Measurements from ENCODE around the gene ELOVL3.

DNA sequence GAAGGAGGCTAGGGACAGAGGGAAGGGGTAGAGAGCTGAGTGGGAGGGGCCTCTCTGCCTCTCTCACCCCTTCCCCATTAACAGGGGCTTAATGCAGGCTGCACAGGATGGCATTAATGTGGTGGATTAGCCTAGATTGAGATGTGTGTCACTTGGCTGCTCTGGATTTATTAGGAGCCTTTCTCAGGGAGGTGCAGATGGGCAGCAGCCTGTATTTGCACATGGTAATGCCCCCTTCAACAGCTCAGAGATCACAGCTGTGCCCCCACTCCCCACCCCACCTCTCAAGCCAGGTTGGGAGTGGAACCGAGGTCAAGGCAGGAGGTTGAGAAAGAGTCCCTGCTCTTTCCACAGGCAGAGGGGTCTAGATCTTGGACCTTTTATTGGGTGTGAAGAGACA lies 7.9 kb downstream of the ELOVL3 start:
- TF ChIP-seq, protein P1, sequence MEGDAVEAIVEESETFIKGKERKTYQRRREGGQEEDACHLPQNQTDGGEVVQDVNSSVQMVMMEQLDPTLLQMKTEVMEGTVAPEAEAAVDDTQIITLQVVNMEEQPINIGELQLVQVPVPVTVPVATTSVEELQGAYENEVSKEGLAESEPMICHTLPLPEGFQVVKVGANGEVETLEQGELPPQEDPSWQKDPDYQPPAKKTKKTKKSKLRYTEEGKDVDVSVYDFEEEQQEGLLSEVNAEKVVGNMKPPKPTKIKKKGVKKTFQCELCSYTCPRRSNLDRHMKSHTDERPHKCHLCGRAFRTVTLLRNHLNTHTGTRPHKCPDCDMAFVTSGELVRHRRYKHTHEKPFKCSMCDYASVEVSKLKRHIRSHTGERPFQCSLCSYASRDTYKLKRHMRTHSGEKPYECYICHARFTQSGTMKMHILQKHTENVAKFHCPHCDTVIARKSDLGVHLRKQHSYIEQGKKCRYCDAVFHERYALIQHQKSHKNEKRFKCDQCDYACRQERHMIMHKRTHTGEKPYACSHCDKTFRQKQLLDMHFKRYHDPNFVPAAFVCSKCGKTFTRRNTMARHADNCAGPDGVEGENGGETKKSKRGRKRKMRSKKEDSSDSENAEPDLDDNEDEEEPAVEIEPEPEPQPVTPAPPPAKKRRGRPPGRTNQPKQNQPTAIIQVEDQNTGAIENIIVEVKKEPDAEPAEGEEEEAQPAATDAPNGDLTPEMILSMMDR (IDR thresholded peaks at IDR 0.05) = no peak
- TF ChIP-seq POLR2A (IDR thresholded peaks at IDR 0.05) = no peak
